GM13977 (cell line): ENCODE data around the gene SPRED1.
A peak's percentile ranks its signal among the peaks of the same experiment; 100 is the strongest.

Experiments
- DNase-seq: peaks from one replicate; pipeline ENCODE4 v3.0.0; 2012; ENCODE audit warnings: low spot score
- CTCF ChIP-seq: IDR thresholded peaks from 2 replicates; pipeline ENCODE4 v1.5.1; 2012; ENCODE audit warnings: mild to moderate bottlenecking, control low read depth; ENCODE audit not compliant: insufficient read depth; ENCODE audit errors: extremely low read depth, missing control alignments
- in situ Hi-C: fragments of 300-500 bp; cut with MboI; formaldehyde crosslinking; loops from one replicate; pipeline ENCODE4 v1.12.0; 2022; ENCODE audit warnings: low sequenced_read_pairs, low pct_unique_long_range_greater_than_20kb, mixed read lengths, inconsistent platforms; ENCODE audit not compliant: unreplicated experiment

Gene SPRED1

GRCh38 chr15:38247336-38247735 lies 5.3 kb upstream of the SPRED1 start:
- no peak for DNase-seq
- in situ Hi-C loops: no loop called here
- no peak for TF ChIP-seq CTCF

GRCh38 chr15:38253351-38253781 lies 730 bp downstream of the SPRED1 start:
- TF ChIP-seq CTCF: no peak
- DNase-seq: no peak
- in situ Hi-C loops: no loop called here

- in situ Hi-C loops: no loop called here
- peak; percentile 31 for DNase-seq
- no peak for TF ChIP-seq CTCF
Measured at GRCh38 chr15:38254051-38254883, 1.6 kb downstream of the SPRED1 start.

DNA sequence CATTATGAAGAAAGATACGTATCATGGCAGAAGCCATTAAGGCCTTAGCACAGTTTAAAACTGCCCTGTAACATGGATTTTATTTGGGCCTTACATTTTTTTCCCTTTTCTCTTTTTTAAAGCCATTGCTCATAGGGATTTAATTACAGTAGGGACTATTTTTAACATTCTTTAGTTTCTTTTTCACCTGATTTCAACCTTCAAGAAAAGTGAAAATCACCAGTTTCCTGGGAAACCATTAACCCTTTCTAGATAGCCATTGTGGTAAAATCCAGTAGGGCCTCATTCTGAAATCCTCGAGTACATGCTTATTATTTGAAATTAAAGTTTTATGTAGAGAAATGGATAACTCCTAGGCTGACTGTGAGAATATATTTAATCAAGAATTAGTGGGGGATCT lies 3.1 kb downstream of the SPRED1 start:
- in situ Hi-C loops: no loop called here
- TF ChIP-seq CTCF: no peak
- no peak for DNase-seq

GRCh38 chr15:38257676-38258075 lies 5.0 kb downstream of the SPRED1 start:
- TF ChIP-seq CTCF: no peak
- DNase-seq: no peak
- in situ Hi-C loops: no loop called here

DNA sequence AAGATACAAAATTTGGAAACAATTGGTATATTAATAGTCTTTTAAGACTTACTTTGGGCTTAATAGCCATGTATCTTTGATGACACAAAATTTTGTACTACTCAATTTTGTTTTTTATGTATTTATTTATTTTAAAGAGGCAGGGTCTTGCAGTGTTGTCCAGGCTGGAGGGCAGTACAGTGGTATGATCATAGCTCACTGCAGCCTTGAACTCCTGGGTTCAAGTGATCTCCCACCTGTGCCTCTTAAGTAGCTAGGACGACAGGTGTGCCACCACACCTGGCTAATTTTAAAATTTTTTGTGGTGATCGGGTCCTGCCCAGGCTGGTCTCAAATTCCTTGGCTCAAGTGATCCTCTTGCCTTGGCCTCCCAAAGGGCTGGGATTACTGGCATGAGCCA lies 6.5 kb downstream of the SPRED1 start:
- no peak for DNase-seq
- in situ Hi-C loops: no loop called here
- no peak for TF ChIP-seq CTCF
